ENCODE data around the gene TTC36. TPM values are rescaled to one million over a fixed set of nuclear protein-coding genes. Genes with fewer than 3 reads are reported as not detected.

TTC36 gene
- total and polyA plus RNA-seq, 11 donors = 0.23 to 3.1 (median 0.82) TPM; not detected in 3

- H3K36me3 ChIP-seq = peaks cover 0 to 2% (median 0%) of the 10 kb centered on the region in 9 donors
- peaks cover 0 to 5% (median 0%) of the 10 kb centered on the region in 9 donors for H3K27me3 ChIP-seq
- 2 to 3% (median 2%) methylated on average over 56 to 94 of the region's 94 CpGs for WGBS, 4 donors
- peak within 1 kb of the TSS in 11 of 12 donors; percentile 11 to 83 (median 67) for H3K27ac ChIP-seq
- DNase-seq (peak; percentile 64 to 82 (median 69)), ATAC-seq (peak; percentile 60 to 85 (median 82))
- no peaks in the 10 kb centered on the region for H3K9me3 ChIP-seq
- peak within 1 kb of the TSS; percentile 68 to 96 (median 82) for H3K4me3 ChIP-seq
- H3K4me1 ChIP-seq = peaks cover 0 to 32% (median 12%) of the 10 kb centered on the region in 12 donors
- TF ChIP-seq POLR2A (IDR thresholded peaks at IDR 0.05) = peak in 1 of 2 donors; percentile 27
- TF ChIP-seq CTCF (IDR thresholded peaks at IDR 0.05) = no peak
- intact Hi-C loops (cut with DNase I) = no loop called here
Observed at GRCh38 chr11:118530683-118531596, 3.7 kb downstream of the TTC36 start, which contains the start of gene TMEM25. Gene TMEM25 (plus strand): TSS chr11:118531192. CDS start chr11:118531802, 610 bp downstream.

- no peaks in the 10 kb centered on the region for H3K9me3 ChIP-seq
- H3K4me3 ChIP-seq = peak overlapping the region in 10 of 12 donors; percentile 68 to 96 (median 82)
- H3K36me3 ChIP-seq = peaks cover 0 to under 1% (median 0%) of the 10 kb centered on the region in 9 donors
- DNase-seq = no peak
- intact Hi-C loops (cut with DNase I) = no loop called here
- H3K27ac ChIP-seq = peak overlapping the region in 4 of 12 donors; percentile 74 to 83 (median 80)
- TF ChIP-seq POLR2A (IDR thresholded peaks at IDR 0.05) (no peak), CTCF (IDR thresholded peaks at IDR 0.05) (no peak)
- H3K27me3 ChIP-seq = peaks cover 0 to 5% (median 0%) of the 10 kb centered on the region in 9 donors
- peaks cover 0 to 32% (median 12%) of the 10 kb centered on the region in 12 donors for H3K4me1 ChIP-seq
- WGBS, 4 donors = 21 to 40% (median 31%) methylated on average over 9 to 12 of the region's 12 CpGs
- peak in 1 of 4 donors; percentile 4 for ATAC-seq
Observed at GRCh38 chr11:118531597-118532084, 4.4 kb downstream of the TTC36 start.

GRCh38 chr11:118532091-118532490 lies 4.8 kb downstream of the TTC36 start:
- no peak for TF ChIP-seq CTCF (IDR thresholded peaks at IDR 0.05)
- no peak for TF ChIP-seq POLR2A (IDR thresholded peaks at IDR 0.05)
- Histone ChIP-seq H3K27ac (no peak overlapping the region), H3K9me3 (no peaks in the 10 kb centered on the region), H3K4me3 (peak overlapping the region in 3 of 12 donors; percentile 68 to 83 (median 82)), H3K4me1 (peaks cover 0 to 32% (median 12%) of the 10 kb centered on the region in 12 donors), H3K36me3 (no peaks in the 10 kb centered on the region), H3K27me3 (peaks cover 0 to 5% (median 0%) of the 10 kb centered on the region in 9 donors)
- intact Hi-C loops (cut with DNase I) = no loop called here
- no peak for DNase-seq
- no peak for ATAC-seq
- WGBS, 4 donors = 82 to 88% (median 85%) methylated on average over 8 to 10 of the region's 10 CpGs

Data from heart left ventricle (tissue), 16 donors.